GM21825 (cell line): ENCODE data around the gene WASHC2A.
"Not testable (repeated sequence)": the region's sequence is repeated elsewhere in the genome, so short reads cannot be mapped to it uniquely, and the experiment has no call there.

ENCODE experiments used
- ATAC-seq: cut with Tn5 transposase; IDR thresholded peaks from one replicate; pipeline ENCODE4 v1.9.1; 2021; ENCODE audit warnings: mild to moderate bottlenecking, moderate library complexity; ENCODE audit not compliant: unreplicated experiment

WASHC2A gene

GRCh38 chr10:50067546-50068351 is at the start of gene WASHC2A:
TSS of gene WASHC2A (plus strand) at chr10:50067954. CDS start at chr10:50068006, 52 bp downstream.
- ATAC-seq: peak; percentile 83

GRCh38 chr10:50019279-50019678 is 48.5 kb upstream of the WASHC2A start:
- not testable (repeated sequence) for ATAC-seq

- not testable (repeated sequence) for ATAC-seq
Measured at GRCh38 chr10:50020451-50021024, 47.2 kb upstream of the WASHC2A start.

GRCh38 chr10:50021646-50022045 is 46.1 kb upstream of the WASHC2A start:
- ATAC-seq: no peak

GRCh38 chr10:50024716-50025383 is 42.9 kb upstream of the WASHC2A start:
- not testable (repeated sequence) for ATAC-seq

GRCh38 chr10:50025627-50026026 is 42.1 kb upstream of the WASHC2A start:
- ATAC-seq: no peak

GRCh38 chr10:50027195-50027594 is 40.6 kb upstream of the WASHC2A start:
- no peak for ATAC-seq

- no peak for ATAC-seq
Measured at GRCh38 chr10:50033481-50033880, 34.3 kb upstream of the WASHC2A start.

GRCh38 chr10:50035337-50035736 is 32.4 kb upstream of the WASHC2A start:
- not testable (repeated sequence) for ATAC-seq

GRCh38 chr10:50044941-50045664 is 22.7 kb upstream of the WASHC2A start:
- ATAC-seq: no peak

GRCh38 chr10:50046457-50046856 is 21.3 kb upstream of the WASHC2A start:
- not testable (repeated sequence) for ATAC-seq

GRCh38 chr10:50047594-50047993 is 20.2 kb upstream of the WASHC2A start:
- ATAC-seq: not testable (repeated sequence)

- peak; percentile 72 for ATAC-seq
Measured at GRCh38 chr10:50051995-50052660, 15.6 kb upstream of the WASHC2A start.

- not testable (repeated sequence) for ATAC-seq
Measured at GRCh38 chr10:50052778-50053376, 14.9 kb upstream of the WASHC2A start.

GRCh38 chr10:50055494-50056292 is 12.1 kb upstream of the WASHC2A start:
- not testable (repeated sequence) for ATAC-seq

GRCh38 chr10:50056654-50057053 is 11.1 kb upstream of the WASHC2A start:
- ATAC-seq: not testable (repeated sequence)

- ATAC-seq: not testable (repeated sequence)
Measured at GRCh38 chr10:50058727-50059126, 9.0 kb upstream of the WASHC2A start.

GRCh38 chr10:50059946-50060345 is 7.8 kb upstream of the WASHC2A start:
- not testable (repeated sequence) for ATAC-seq

GRCh38 chr10:50061548-50061947 is 6.2 kb upstream of the WASHC2A start:
- not testable (repeated sequence) for ATAC-seq
